RKO (cell line): ENCODE measurements around the gene AMIGO2.
"Not testable (repeated sequence)": the region's sequence is repeated elsewhere in the genome, so short reads cannot be mapped to it uniquely, and the experiment has no call there.

Source experiments
- DNase-seq: peaks from one replicate; pipeline ENCODE4 v3.0.0-alpha.2; 2016; ENCODE audit warnings: low spot score

AMIGO2 gene

GRCh38 chr12:47074757-47075156 lies 5.0 kb downstream of the AMIGO2 start:
- no peak for DNase-seq

GRCh38 chr12:47073951-47074350 lies 5.8 kb downstream of the AMIGO2 start:
- no peak for DNase-seq

GRCh38 chr12:47071241-47071852 lies 8.4 kb downstream of the AMIGO2 start:
- DNase-seq: peak; percentile 30

- no peak for DNase-seq
These were observed 9.4 kb downstream of the AMIGO2 start for GRCh38 chr12:47070310-47070709.

GRCh38 chr12:47068539-47068938 lies 11.2 kb downstream of the AMIGO2 start:
- DNase-seq: no peak

- DNase-seq: no peak
These were observed 11.9 kb downstream of the AMIGO2 start for GRCh38 chr12:47067771-47068431.

- DNase-seq: no peak
These were observed 12.6 kb downstream of the AMIGO2 start for GRCh38 chr12:47067176-47067575.

- no peak for DNase-seq
These were observed 13.3 kb downstream of the AMIGO2 start for GRCh38 chr12:47066278-47067025.

GRCh38 chr12:47065546-47065945 lies 14.2 kb downstream of the AMIGO2 start:
- no peak for DNase-seq

- not testable (repeated sequence) for DNase-seq
These were observed 21.1 kb downstream of the AMIGO2 start for GRCh38 chr12:47058640-47059039.

- not testable (repeated sequence) for DNase-seq
These were observed 22.8 kb downstream of the AMIGO2 start for GRCh38 chr12:47056944-47057343.

- DNase-seq: not testable (repeated sequence)
These were observed 23.9 kb downstream of the AMIGO2 start for GRCh38 chr12:47055856-47056255.

- DNase-seq: no peak
These were observed 25.1 kb downstream of the AMIGO2 start for GRCh38 chr12:47054659-47055058.

- DNase-seq: no peak
These were observed 25.8 kb downstream of the AMIGO2 start for GRCh38 chr12:47053961-47054360.

GRCh38 chr12:47052274-47052673 lies 27.5 kb downstream of the AMIGO2 start:
- DNase-seq: no peak

- DNase-seq: not testable (repeated sequence)
These were observed 28.5 kb downstream of the AMIGO2 start for GRCh38 chr12:47051291-47051690.

GRCh38 chr12:47048541-47048940 lies 31.2 kb downstream of the AMIGO2 start:
- DNase-seq: no peak

- no peak for DNase-seq
These were observed 38.4 kb downstream of the AMIGO2 start for GRCh38 chr12:47041327-47041726.

GRCh38 chr12:47039756-47040155 lies 40.0 kb downstream of the AMIGO2 start:
- no peak for DNase-seq

- DNase-seq: no peak
These were observed 40.7 kb downstream of the AMIGO2 start for GRCh38 chr12:47039079-47039478.

- no peak for DNase-seq
These were observed 41.5 kb downstream of the AMIGO2 start for GRCh38 chr12:47038270-47038748.

- DNase-seq: no peak
These were observed 44.3 kb downstream of the AMIGO2 start for GRCh38 chr12:47035484-47035883.

- no peak for DNase-seq
These were observed 45.1 kb downstream of the AMIGO2 start for GRCh38 chr12:47034661-47035060.
